Measurements from ENCODE around the gene MSANTD3. TPM values are rescaled to one million over a fixed set of nuclear protein-coding genes. Genes with fewer than 3 reads are reported as not detected.
A peak's percentile ranks its signal among the peaks of the same experiment; 100 is the strongest.
"Not testable (repeated sequence)": the region's sequence is repeated elsewhere in the genome, so short reads cannot be mapped to it uniquely, and the experiment has no call there.

The MSANTD3 gene
- total RNA-seq, 1 donor from 2014 or later: 11.1 TPM

DNA sequence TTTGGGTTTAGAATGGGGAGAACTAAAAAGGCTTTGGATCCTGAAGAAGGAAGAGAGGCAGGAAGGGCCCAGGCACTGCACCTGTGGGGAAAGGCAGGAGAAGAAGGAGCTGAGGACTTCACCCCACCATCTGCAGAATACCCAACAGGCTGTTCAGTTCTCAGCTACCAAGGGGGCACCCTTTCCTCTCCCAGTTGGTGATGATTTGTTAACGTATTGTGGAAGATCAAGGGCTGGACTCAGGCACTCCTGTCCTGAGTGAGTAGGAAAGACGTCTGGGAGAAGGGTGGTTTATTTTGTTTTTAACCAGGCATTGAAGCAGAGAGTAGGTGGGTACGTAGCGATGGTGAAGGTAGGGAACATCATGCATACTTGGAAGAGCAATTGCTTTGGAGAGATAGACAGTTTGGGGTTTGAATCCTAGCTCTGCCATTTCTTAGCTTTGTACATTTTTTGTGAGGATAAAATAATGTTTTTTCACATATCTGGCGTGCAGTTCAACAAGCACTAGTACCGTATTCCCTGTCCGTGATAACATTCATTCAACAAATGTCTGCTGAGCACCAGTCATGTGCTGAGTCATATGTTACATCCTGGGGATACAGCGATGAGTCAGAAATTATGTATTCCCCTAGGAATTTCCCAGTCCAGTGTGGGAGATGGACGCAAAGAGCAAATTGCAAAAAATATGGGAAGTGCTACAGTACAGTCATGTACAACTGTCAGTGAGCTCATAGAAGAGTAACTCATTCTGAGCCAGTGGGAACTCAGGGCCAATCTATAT is 2.1 kb downstream of the MSANTD3 start:
- peak; percentile 38 for DNase-seq

DNA sequence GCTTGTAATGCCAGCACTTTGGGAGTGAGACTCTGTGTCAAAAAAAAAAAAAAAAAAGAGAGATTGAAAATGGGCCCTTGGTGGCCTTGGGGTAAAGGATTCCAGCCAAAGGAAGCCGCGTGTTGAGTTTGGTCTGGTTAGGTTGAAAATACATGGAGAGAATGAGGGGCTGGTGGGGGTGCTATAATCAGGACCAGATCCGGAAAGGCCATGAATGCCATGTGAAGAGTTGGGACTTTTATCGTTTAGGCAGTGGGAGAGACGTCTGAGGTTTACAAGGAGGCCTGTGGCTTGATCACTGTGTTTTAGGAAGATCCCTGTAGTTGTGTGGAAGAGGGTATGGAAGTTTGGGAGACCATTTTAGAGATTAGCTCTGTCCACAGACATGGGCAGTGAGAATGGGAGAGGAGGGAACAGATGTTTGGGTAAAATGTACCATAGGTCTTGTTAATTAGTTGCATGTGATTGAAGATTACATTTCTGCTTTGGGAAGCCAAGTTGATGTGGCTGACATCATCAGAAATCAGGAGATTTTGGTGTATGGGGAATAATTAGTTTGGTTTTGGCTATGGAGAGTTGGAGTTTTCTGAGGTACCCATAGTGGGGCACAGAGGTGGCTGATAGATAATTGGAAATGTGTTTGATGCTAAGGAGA is 3.5 kb downstream of the MSANTD3 start:
- DNase-seq: no peak

DNA sequence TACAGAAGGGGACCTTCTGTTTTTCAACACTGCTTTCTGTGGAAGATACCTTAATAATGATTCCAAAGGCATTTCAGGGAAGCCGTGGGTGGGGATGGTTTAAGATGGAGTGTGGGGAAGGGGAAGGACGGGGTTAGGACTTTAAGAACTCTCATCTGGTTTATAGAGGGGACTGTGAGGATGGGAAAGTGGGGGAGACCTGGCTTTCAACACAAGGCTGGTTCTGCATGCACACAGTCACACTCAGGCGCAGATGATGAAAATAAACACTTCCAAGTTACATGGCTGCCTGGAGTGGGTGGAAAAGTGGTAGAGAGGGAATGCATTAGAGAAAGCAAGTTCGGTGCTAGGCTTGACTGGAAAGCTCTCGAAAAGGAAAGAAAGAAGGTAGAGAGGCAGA is 4.9 kb downstream of the MSANTD3 start:
- no peak for DNase-seq

DNA sequence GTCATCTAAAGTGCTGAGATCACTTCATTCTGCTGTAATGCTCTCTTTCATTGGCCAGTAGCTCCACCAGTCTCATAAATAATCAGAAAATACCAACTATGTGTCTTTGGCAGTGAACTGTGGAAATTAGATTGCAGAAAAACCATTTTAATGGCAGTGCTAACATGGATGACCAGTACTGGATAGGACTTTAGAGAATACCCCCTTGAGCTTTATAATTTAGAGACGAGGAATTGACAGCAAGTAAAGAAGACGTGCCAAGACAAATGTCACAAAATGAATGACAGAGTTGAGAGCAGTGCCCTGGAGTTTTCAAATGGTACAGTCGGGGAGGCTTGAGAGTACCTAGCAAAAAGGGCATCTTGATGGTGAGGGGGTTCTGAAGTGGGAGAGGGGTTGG is 5.8 kb downstream of the MSANTD3 start:
- no peak for DNase-seq

DNA sequence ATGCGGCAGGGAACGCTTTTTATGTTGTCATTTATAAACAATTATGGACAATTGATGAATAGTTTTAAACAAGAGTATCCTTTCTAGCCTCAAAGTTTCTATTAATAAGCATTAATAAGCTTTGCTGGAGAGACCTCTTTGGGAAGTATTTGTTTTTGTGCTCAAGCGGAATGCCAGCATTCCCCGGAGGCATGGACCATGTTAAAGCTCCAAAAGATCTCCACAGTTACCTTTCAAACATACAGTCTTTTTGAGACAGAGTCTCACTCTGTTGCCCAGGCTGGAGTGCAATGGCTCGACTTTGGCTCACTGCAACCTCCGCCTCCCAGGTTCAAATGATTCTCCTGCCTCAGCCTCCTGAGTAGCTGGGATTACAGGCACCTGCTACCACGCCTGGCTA is 9.6 kb downstream of the MSANTD3 start:
- DNase-seq: no peak

DNA sequence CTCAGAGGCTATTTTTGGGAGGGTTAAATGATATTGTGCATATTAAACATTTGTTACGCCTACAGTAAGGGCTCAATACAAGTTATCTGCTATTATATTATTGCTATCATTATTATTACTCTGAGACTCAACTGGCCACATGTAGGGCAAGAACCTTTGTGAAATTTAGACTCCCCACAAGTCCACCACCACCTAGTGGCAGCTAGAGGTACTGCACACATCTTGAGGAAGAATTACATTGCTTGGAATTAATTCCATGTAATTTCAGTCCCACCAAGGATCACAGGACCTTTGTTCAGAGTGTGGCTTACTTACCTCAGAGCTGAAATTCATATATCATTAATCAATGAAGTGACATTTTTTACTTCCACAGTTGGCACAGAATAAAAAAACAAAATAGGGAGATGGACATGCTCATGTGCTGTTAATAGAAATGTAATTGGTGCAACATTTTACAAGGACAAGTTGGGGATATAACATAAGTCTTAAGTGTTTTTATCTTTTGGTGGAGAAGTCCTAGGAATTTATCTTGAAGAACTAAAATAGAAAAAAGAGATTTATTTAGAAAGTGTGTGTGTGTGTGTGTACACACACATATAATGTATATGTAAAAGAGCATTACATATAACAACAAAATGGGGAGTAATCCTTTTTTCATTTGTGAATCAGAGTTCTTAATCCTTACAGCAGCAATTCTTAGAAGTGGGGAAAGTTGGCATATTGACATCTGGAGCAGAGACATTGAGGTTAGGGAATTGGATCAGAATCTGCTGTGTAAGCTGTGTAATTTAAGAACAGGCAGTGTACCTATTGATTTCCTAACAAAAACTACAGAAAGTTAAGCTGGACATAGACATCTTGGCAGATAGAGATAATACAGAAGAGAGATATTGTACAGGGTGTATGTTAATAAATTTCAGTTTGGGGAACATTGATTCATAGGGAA is 11.2 kb downstream of the MSANTD3 start:
- no peak for DNase-seq

DNA sequence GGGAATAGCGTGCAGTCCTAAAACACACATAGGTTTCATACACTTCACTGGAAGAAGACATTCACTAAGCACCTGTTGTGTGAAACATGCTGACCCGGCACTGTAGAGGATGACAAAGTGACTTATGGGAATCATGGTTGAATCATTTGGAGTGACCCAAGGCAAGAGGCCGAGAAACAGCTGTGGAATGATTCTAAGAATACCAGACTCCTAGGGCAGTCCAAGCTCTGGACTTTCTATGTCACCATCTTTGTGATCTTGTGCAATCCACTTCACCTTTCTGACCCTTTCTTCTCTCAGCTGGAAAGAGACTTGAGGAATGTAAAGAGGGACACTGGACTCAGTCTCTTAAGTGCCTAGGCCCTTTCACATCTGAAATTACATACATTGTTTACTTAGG is 13.1 kb downstream of the MSANTD3 start:
- DNase-seq: no peak

DNA sequence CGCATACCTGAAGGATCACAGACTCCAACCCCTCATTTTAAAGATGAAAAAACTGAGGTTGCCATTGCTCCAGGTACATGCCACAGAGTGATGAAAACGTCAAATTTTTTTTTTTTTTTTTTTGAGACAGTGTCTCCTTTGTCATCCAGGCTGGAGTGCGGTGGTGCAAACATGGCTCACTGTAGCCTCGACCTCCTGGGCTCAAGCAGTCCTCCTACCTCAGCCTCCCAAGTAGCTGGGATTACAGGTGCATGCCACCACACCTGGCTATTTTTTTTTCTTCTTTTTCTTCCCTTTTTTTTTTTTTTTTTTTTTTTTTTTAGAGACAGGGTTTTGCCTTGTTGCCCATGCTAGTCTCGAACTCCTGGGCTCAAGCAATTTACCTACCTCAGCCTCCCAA is 13.5 kb downstream of the MSANTD3 start:
- not testable (repeated sequence) for DNase-seq

DNA sequence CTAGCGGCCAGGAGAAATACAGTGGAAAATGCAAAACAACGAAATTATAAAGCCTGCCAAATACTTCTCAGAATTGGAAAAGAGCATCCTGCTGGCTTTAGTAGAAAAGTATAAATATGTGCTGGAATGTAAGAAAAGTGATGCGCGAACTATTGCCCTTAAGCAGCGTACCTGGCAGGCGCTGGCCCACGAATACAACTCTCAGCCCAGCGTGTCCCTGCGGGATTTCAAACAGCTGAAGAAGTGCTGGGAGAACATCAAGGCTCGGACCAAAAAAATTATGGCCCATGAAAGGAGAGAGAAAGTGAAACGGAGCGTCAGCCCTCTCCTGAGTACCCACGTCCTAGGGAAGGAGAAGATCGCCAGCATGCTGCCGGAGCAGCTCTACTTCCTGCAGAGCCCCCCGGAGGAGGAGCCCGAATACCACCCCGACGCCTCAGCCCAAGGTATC is 15.0 kb downstream of the MSANTD3 start:
- peak; percentile 40 for DNase-seq

DNA sequence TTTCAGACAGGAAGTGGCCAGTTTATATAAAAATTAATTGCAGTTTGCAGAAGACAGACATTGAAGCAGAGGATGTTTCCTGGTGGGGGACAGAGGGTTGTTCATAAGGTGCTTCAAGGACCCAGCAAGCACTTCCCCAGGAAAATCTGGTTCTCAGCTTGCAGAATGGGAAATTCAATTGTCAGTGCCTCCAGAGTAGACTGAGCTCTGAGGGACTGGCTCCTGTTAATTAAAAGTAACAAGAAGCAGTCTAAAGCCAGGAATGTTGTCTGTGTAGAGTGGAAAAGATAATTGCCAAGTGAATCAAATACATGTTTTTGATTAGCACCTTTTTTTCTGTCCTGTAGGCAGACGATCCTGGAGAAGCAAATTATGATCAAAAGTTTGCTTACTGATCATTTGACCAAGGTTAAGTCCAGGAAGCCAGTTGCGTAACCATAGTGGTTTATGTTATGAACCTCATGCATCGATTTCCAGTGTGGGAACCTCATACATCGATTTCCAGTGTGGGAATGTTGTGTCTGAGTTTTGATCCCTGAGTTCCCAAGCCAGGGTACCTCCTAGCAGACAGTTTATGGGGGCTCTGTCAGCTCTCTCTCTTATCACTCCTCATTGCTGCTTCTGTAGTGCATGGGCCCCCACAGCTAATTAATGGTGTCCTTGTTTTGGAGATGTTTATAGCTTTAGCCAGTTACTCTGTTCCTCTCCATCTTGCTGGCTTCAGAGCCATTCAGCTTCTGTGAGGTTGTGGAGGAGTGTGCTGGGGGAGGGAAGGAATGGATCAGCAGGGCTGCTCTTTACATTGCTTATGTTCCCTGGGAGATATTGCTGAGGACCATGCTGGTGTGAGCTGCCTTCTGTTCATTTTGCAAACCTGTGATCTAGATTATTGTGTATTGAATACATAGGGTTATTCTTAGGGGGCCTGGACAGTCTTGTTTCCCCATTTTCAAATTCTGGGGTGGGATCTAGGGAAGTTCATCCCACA is 17.1 kb downstream of the MSANTD3 start:
- no peak for DNase-seq

DNA sequence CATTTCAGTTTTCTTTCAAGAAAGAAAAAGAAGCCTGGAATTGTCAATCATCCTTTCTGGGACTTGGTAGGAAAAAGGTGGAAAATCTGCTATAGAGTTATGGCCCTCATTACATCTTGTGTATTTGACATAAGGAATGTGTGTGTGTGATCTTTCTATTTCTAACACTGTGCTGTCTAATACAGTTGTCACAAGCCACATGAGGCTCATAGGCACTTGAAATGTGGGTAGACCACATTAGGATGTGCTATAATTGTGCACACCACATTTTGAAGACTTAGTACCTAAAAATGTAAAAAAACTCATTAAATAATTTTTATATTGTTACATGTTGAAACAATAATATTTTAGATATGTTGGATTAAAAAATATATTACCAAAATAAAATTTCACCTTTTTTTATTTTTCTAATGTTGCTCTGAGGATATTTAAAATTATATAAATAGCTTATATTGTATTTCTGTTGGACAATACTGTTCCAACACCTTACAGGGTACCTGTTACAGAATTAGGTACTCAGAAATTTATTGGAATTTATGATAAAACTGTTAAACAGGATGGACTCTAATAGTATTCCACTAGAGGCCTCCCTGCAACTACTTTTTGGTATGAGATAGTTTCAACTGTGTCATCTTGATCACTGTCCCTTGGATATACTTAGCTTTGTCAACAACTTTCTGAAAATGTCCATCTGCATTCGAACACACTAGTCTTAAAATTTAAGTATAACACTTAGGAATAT is 18.4 kb downstream of the MSANTD3 start:
- DNase-seq: no peak

DNA sequence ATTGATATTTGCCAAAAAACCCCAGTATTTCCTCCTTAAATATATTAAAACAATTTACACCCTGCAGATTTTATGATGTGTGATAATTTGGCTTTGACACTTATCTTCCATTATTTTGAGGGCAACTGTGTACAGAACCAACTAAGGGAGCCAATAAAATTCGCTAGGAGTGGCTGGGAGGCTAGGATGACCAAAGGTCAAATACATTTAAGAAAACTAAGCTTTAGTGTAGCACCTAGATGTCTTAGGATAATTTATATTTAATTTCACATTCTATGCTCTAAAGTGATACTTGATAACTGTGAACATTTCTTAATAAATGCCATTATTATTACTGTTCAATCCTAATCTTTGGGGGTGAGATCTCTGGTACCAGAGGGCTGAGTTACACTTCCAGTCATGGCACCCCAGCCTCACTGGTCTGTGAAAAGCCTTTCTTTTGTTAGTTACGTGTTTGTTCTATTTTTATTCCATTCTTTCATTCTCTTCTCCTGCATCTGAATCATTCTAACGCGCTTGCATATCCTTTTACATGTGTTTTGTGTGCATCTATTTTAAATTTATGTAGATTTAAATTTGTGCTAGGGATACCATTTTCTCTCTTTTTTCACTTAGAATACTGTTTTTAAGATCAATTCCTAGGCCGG is 19.1 kb downstream of the MSANTD3 start:
- no peak for DNase-seq

DNA sequence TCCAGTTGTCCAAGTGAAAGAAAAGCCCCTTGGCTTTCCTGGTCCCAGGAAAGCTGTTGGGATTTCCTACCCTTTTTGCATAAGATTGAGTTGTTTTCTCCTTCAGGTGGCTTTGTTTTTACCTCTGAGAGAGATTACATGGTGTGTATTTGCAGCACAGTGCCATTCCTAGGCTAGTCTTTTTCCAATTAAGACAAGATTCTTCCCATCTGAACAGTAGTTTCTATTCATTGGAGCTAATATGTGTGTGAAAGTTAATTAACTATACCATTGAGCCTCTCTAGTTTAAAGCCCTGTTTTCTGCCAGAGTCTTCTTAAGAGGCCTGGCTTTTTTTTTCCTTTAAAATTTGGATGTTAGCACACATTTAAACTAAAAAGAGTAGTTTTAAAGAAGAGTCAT is 20.1 kb downstream of the MSANTD3 start:
- no peak for DNase-seq

DNA sequence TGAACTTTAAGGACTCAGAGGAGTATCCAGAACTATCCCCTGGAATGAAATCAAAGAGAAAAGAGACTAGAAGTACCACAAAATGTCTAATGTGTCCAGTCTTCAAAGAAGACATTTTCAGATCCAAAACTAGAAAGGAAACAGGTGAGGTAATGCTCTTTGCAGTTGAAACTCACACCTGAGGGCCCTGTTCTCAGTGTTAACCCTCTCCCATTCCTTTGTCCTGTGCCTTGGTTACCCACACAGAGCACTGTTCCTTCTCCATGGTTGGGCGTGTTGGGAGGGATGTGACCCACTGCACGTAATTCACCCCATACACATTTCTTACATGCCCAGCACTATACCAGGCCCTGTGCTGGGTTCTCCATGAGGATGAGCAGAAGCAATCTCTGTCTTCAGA is 21.3 kb downstream of the MSANTD3 start:
- DNase-seq: no peak

DNA sequence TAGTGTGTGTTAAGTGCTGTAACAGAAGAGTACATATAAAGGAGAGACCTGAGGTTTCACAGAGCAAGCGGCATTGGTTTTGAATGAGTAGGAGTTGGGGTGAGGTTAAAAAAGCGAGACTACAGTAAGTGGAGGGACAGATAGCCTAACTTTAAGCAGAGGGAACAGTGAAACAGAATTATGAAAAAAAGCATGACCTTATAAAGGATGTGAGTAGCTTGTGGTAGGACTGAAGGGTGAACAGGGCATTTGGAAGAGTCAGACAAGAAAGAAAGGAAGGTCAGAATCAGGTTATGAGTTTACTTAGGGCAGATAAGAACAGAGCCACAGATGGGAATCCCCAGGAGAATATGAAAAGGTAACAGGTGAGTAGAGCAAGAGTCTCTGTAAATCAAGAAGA is 22.5 kb downstream of the MSANTD3 start:
- DNase-seq: no peak

DNA sequence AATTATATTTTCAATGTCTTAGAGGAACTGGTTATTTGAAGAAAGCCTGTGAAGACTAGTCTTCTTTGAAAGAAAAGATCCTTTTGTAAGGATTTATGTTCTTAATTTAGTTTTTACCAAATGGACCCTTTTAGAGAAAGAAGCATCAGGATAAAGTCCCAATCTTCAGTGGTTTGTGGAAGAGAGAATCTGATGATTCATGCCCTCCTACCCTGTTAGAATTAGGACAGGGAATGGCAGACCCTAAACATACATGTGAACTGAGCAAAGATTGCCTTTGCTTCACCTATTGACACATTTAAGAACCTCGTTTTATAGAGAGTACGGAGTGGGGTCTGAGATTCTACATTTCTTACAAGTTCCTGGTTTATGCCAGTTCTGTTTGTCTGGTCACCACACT is 26.0 kb downstream of the MSANTD3 start:
- no peak for DNase-seq

DNA sequence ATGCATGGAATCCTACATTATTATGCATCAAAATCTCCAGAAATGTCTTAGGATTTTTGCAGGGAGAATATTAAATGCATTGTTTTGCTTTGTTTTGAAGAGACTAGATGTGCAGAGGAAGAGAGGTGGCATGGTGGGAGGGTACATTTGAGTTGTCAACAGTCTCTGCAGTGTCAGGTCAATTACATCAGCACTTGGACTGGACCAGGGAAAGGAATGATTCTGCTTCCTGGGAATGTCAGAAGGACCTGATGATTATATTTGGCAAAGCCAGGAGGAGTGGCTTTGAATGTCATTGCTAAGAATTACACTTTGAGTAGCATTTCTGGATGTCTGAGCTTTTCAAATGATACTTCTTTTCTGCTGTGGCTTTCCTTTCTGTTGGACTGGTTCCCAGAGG is 28.5 kb downstream of the MSANTD3 start:
- DNase-seq: no peak

DNA sequence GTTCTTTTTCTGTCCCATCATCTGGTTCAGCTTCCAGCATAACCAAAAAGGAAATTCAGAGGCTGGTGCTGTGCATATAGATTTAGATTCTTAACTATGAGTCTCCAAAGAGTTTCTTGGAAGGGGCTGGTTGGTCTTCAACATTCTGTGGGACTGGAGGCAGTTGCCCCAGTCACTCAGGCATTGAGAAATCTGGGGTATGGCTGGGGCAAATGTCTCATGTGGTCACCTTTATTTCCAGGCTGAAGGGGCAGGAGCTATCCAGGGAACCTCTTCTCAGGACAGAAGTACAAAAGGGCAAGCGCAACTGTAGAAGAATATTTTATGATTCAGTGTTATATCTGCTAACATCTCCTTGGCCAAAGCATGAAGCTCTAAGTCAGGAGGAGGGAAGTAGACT is 30.6 kb downstream of the MSANTD3 start:
- no peak for DNase-seq

DNA sequence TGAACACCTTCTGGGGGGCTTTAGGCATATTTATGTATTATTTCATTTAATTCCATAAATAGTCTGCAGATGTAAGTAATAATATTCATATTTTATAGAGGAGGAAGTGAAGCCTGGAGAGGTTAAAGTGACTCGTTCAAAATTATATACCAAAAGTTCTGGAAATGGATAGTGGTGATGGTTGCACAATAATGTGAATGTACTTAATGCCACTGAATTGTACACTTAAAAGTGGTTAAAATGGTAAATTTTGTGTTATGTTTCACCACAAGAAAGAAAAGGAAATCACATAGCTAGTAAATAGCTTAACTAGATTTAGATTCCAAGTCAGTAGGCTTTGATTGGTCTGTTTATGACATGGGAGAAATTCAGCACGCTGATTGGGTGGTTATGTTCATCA is 33.0 kb downstream of the MSANTD3 start:
- DNase-seq: no peak

DNA sequence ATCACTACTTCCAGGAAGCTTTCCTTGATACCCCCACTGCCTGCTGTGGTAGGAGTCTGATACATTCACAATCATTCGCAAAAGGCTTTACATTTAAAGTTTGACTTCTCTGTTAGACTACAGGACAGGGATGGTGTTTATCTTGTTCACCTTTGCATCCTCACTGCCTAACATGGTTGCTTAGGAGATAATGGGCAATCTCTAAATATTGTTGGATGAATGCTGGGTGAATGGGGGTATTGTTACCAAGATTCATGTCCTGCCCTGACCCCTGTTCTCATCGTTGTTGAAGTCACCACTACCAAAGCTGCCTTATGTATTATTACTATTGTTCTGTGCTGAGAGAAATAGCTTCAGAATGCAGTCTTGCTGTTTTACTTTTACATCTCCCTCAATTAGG is 38.3 kb downstream of the MSANTD3 start:
- no peak for DNase-seq
